NCI-H187 treated with DMSO at 0.1 percent for 48 hours (cell line): Measurements from ENCODE around the gene RAD18.

Source experiments
- DNase-seq: peaks from one replicate; lab custom pipeline; 2025; lab: John Stamatoyannopoulos, UW

RAD18 gene

GRCh38 chr3:8864402-8865350, 98.6 kb downstream of the RAD18 start:
- no peak for DNase-seq

GRCh38 chr3:8863891-8864290, 99.4 kb downstream of the RAD18 start:
- no peak for DNase-seq

GRCh38 chr3:8857720-8858367, 105.4 kb downstream of the RAD18 start:
- DNase-seq = no peak

- DNase-seq = no peak
These were observed 106.6 kb downstream of the RAD18 start for GRCh38 chr3:8856721-8857120.

GRCh38 chr3:8856071-8856470, 107.2 kb downstream of the RAD18 start:
- DNase-seq = no peak

GRCh38 chr3:8854656-8855055, 108.6 kb downstream of the RAD18 start:
- no peak for DNase-seq

- DNase-seq = no peak
These were observed 110.2 kb downstream of the RAD18 start for GRCh38 chr3:8853081-8853480.

GRCh38 chr3:8852511-8852910, 110.8 kb downstream of the RAD18 start:
- DNase-seq = no peak

GRCh38 chr3:8851703-8852102, 111.6 kb downstream of the RAD18 start:
- DNase-seq = no peak

GRCh38 chr3:8848696-8849131, 114.6 kb downstream of the RAD18 start:
- DNase-seq = no peak

GRCh38 chr3:8847317-8847716, 116.0 kb downstream of the RAD18 start:
- no peak for DNase-seq

- DNase-seq = no peak
These were observed 117.1 kb downstream of the RAD18 start for GRCh38 chr3:8846176-8846575.

- no peak for DNase-seq
These were observed 117.6 kb downstream of the RAD18 start for GRCh38 chr3:8845641-8846040.

GRCh38 chr3:8843347-8843746, 119.9 kb downstream of the RAD18 start:
- DNase-seq = no peak

GRCh38 chr3:8842293-8842692, 121.0 kb downstream of the RAD18 start:
- no peak for DNase-seq

GRCh38 chr3:8841472-8841871, 121.8 kb downstream of the RAD18 start:
- no peak for DNase-seq

- no peak for DNase-seq
These were observed 122.7 kb downstream of the RAD18 start for GRCh38 chr3:8840556-8840955.

- DNase-seq = no peak
These were observed 123.5 kb downstream of the RAD18 start for GRCh38 chr3:8839607-8840325.

GRCh38 chr3:8838765-8839423, 124.4 kb downstream of the RAD18 start:
- no peak for DNase-seq

- DNase-seq = no peak
These were observed 125.0 kb downstream of the RAD18 start for GRCh38 chr3:8838234-8838633.

GRCh38 chr3:8837162-8837561, 126.1 kb downstream of the RAD18 start:
- DNase-seq = no peak

- DNase-seq = no peak
These were observed 127.2 kb downstream of the RAD18 start for GRCh38 chr3:8836096-8836495.
